Liver (tissue), 3 donors: ENCODE results near the gene RAB38.

Experiments used
- FOXA1 ChIP-seq: IDR thresholded peaks from 2 replicates; pipeline ENCODE4 v1.6.1; 2016; ENCODE audit warnings: antibody characterized with exemption
- GABPA ChIP-seq, 2 donors: IDR thresholded peaks in 1 of 2; conservative IDR thresholded peaks in 1 of 2; 2 replicates each; pipeline ENCODE4 v1.6.1; 2016; ENCODE audit warnings: antibody characterized with exemption in 2 of 2, mild to moderate bottlenecking in 1 of 2, moderate library complexity in 1 of 2
- HNF4A ChIP-seq, 2 donors: conservative IDR thresholded peaks; 2 replicates each; pipeline ENCODE4 v1.6.1; 2016; ENCODE audit warnings: antibody characterized with exemption in 2 of 2, mild to moderate bottlenecking in 2 of 2
- JUND ChIP-seq, 2 donors: IDR thresholded peaks; 2 replicates each; pipeline ENCODE4 v1.6.1; 2016; ENCODE audit warnings: antibody characterized with exemption in 2 of 2
- YY1 ChIP-seq: IDR thresholded peaks from 2 replicates; pipeline ENCODE4 v1.6.1; 2016; ENCODE audit warnings: antibody characterized with exemption, mild to moderate bottlenecking
- TF ChIP-seq, protein P1 (sequence below): fragments of 150-350 bp; IDR thresholded peaks from 2 replicates; pipeline ENCODE4 v1.5.1; 2017; ENCODE audit warnings: improper control_type of control experiment, low read depth, low read length; ENCODE audit not compliant: missing input control
- TF ChIP-seq, protein P2 (sequence below): IDR thresholded peaks from 2 replicates; pipeline ENCODE4 v1.6.1; 2016; ENCODE audit warnings: antibody characterized with exemption
- TF ChIP-seq, protein P3 (sequence below): IDR thresholded peaks from 2 replicates; pipeline ENCODE4 v1.6.1; 2016; ENCODE audit warnings: antibody characterized with exemption
- TF ChIP-seq, protein P4 (sequence below): IDR thresholded peaks from 2 replicates; pipeline ENCODE4 v1.6.1; 2016; ENCODE audit warnings: antibody characterized with exemption, mild to moderate bottlenecking
- donor health status: healthy.
- donor health status: healthy.

DNA sequence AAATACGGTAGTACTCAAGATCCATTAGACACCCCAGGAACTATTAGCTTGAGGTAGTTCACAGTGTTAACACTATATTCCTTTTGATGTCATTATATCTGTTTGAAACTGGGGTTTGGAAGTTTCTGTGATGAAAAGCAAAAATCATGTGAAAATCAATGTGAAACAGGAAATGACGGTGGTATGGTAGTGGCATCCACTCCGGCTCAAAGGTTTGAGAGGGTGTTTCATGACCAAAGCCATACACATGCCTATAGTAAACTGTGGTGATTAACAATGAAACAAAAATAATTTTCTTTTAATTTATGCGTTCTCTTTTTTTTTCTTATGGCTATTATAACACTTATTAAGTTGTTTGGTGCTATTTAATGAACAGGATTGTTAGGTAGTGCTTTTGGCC, 10.9 kb downstream of the RAB38 start:
- TF ChIP-seq, protein P1, sequence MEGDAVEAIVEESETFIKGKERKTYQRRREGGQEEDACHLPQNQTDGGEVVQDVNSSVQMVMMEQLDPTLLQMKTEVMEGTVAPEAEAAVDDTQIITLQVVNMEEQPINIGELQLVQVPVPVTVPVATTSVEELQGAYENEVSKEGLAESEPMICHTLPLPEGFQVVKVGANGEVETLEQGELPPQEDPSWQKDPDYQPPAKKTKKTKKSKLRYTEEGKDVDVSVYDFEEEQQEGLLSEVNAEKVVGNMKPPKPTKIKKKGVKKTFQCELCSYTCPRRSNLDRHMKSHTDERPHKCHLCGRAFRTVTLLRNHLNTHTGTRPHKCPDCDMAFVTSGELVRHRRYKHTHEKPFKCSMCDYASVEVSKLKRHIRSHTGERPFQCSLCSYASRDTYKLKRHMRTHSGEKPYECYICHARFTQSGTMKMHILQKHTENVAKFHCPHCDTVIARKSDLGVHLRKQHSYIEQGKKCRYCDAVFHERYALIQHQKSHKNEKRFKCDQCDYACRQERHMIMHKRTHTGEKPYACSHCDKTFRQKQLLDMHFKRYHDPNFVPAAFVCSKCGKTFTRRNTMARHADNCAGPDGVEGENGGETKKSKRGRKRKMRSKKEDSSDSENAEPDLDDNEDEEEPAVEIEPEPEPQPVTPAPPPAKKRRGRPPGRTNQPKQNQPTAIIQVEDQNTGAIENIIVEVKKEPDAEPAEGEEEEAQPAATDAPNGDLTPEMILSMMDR = no peak
- TF ChIP-seq GABPA (IDR thresholded peaks at IDR 0.05 in 1 of 2, conservative IDR thresholded peaks at IDR 0.05 in 1 of 2) (no peak), JUND (IDR thresholded peaks at IDR 0.05) (no peak), HNF4A (conservative IDR thresholded peaks at IDR 0.05) (no peak), YY1 (no peak), FOXA1 (no peak)
- TF ChIP-seq, protein P2, sequence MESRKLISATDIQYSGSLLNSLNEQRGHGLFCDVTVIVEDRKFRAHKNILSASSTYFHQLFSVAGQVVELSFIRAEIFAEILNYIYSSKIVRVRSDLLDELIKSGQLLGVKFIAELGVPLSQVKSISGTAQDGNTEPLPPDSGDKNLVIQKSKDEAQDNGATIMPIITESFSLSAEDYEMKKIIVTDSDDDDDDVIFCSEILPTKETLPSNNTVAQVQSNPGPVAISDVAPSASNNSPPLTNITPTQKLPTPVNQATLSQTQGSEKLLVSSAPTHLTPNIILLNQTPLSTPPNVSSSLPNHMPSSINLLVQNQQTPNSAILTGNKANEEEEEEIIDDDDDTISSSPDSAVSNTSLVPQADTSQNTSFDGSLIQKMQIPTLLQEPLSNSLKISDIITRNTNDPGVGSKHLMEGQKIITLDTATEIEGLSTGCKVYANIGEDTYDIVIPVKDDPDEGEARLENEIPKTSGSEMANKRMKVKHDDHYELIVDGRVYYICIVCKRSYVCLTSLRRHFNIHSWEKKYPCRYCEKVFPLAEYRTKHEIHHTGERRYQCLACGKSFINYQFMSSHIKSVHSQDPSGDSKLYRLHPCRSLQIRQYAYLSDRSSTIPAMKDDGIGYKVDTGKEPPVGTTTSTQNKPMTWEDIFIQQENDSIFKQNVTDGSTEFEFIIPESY = no peak
- TF ChIP-seq, protein P3, sequence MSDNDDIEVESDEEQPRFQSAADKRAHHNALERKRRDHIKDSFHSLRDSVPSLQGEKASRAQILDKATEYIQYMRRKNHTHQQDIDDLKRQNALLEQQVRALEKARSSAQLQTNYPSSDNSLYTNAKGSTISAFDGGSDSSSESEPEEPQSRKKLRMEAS = no peak
- TF ChIP-seq, protein P4, sequence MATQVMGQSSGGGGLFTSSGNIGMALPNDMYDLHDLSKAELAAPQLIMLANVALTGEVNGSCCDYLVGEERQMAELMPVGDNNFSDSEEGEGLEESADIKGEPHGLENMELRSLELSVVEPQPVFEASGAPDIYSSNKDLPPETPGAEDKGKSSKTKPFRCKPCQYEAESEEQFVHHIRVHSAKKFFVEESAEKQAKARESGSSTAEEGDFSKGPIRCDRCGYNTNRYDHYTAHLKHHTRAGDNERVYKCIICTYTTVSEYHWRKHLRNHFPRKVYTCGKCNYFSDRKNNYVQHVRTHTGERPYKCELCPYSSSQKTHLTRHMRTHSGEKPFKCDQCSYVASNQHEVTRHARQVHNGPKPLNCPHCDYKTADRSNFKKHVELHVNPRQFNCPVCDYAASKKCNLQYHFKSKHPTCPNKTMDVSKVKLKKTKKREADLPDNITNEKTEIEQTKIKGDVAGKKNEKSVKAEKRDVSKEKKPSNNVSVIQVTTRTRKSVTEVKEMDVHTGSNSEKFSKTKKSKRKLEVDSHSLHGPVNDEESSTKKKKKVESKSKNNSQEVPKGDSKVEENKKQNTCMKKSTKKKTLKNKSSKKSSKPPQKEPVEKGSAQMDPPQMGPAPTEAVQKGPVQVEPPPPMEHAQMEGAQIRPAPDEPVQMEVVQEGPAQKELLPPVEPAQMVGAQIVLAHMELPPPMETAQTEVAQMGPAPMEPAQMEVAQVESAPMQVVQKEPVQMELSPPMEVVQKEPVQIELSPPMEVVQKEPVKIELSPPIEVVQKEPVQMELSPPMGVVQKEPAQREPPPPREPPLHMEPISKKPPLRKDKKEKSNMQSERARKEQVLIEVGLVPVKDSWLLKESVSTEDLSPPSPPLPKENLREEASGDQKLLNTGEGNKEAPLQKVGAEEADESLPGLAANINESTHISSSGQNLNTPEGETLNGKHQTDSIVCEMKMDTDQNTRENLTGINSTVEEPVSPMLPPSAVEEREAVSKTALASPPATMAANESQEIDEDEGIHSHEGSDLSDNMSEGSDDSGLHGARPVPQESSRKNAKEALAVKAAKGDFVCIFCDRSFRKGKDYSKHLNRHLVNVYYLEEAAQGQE = no peak
